Type B pancreatic cell (in vitro differentiated cells): ENCODE data around the gene TGM6. TPM values are rescaled to one million over a fixed set of nuclear protein-coding genes. Genes with fewer than 3 reads are reported as not detected.

Experiments
- DNase-seq: peaks from one replicate; pipeline ENCODE4 v3.0.0; 2021; ENCODE audit warnings: mixed read lengths; ENCODE audit not compliant: unreplicated experiment; ENCODE audit errors: extremely low spot score
- H3K27ac Mint-ChIP-seq: 2 replicates; pipeline ENCODE4 v1.8.0; 2021; ENCODE audit warnings: mild to moderate bottlenecking, mixed read lengths
- H3K27me3 Mint-ChIP-seq: 2 replicates; pipeline ENCODE4 v1.8.0; 2021; ENCODE audit warnings: mixed read lengths
- H3K36me3 Mint-ChIP-seq: 2 replicates; pipeline ENCODE4 v1.8.0; 2021; ENCODE audit warnings: mixed read lengths
- H3K4me1 Mint-ChIP-seq: one replicate; pipeline ENCODE4 v1.8.0; 2021; ENCODE audit warnings: mixed read lengths; ENCODE audit not compliant: unreplicated experiment
- H3K4me3 Mint-ChIP-seq: 2 replicates; pipeline ENCODE4 v1.8.0; 2021; ENCODE audit warnings: mild to moderate bottlenecking, mixed read lengths
- H3K9me3 Mint-ChIP-seq: 2 replicates; pipeline ENCODE4 v1.8.0; 2021; ENCODE audit warnings: mixed read lengths
- total RNA-seq: library from RNA; stranded (reverse); gene quantifications from 2 replicates; pipeline ENCODE4 v1.2.1, GENCODE V29; 2021; ENCODE audit warnings: low replicate concordance
- TF ChIP-seq, protein P1 (sequence below): fragments of 200-600 bp; sonication (generic); conservative IDR thresholded peaks from 2 replicates; pipeline ENCODE4 v1.5.0; 2021; ENCODE audit warnings: antibody characterized with exemption, mild to moderate bottlenecking

The TGM6 gene
- total RNA-seq, 1 donor from 2014 or later = not detected

- no peaks in the 10 kb centered on the region for H3K9me3 Mint-ChIP-seq
- no peaks in the 10 kb centered on the region for H3K4me1 Mint-ChIP-seq
- H3K36me3 Mint-ChIP-seq = no peaks in the 10 kb centered on the region
- TF ChIP-seq, protein P1, sequence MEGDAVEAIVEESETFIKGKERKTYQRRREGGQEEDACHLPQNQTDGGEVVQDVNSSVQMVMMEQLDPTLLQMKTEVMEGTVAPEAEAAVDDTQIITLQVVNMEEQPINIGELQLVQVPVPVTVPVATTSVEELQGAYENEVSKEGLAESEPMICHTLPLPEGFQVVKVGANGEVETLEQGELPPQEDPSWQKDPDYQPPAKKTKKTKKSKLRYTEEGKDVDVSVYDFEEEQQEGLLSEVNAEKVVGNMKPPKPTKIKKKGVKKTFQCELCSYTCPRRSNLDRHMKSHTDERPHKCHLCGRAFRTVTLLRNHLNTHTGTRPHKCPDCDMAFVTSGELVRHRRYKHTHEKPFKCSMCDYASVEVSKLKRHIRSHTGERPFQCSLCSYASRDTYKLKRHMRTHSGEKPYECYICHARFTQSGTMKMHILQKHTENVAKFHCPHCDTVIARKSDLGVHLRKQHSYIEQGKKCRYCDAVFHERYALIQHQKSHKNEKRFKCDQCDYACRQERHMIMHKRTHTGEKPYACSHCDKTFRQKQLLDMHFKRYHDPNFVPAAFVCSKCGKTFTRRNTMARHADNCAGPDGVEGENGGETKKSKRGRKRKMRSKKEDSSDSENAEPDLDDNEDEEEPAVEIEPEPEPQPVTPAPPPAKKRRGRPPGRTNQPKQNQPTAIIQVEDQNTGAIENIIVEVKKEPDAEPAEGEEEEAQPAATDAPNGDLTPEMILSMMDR = no peak
- no peak overlapping the region for H3K4me3 Mint-ChIP-seq
- DNase-seq = no peak
- H3K27me3 Mint-ChIP-seq = peaks cover 3% of the 10 kb centered on the region
- H3K27ac Mint-ChIP-seq = no peak overlapping the region
Measured at GRCh38 chr20:2363187-2363586, 17.5 kb upstream of the TGM6 start.

DNA sequence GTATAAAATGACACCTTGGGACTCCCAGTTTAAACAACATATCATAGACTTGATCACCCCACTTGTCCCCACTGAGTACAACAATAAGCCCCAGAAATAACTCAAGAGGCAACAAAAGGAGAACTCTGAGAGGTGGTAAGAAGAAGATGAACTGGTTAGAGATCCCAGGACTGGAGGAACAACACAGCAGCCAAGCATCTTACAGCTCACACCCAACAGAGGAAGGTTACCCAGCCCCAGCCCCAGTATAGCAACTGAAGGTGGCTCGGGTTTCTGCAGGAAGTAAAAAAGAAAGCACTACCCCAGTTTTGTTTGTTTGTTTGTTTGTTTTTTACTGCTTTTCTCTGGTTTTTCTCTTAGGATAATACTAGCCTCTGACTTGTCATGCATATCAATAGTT is 17.1 kb upstream of the TGM6 start:
- Mint-ChIP-seq H3K36me3 (no peaks in the 10 kb centered on the region), H3K4me3 (no peak overlapping the region), H3K27ac (no peak overlapping the region), H3K9me3 (no peaks in the 10 kb centered on the region), H3K4me1 (no peaks in the 10 kb centered on the region), H3K27me3 (peaks cover 3% of the 10 kb centered on the region)
- no peak for DNase-seq
- TF ChIP-seq, protein P1 = no peak

GRCh38 chr20:2364044-2364443 is 16.7 kb upstream of the TGM6 start:
- DNase-seq = no peak
- TF ChIP-seq, protein P1 = no peak
- Mint-ChIP-seq H3K36me3 (no peaks in the 10 kb centered on the region), H3K4me3 (no peak overlapping the region), H3K9me3 (no peaks in the 10 kb centered on the region), H3K27me3 (peaks cover 3% of the 10 kb centered on the region), H3K4me1 (no peaks in the 10 kb centered on the region), H3K27ac (no peak overlapping the region)

DNA sequence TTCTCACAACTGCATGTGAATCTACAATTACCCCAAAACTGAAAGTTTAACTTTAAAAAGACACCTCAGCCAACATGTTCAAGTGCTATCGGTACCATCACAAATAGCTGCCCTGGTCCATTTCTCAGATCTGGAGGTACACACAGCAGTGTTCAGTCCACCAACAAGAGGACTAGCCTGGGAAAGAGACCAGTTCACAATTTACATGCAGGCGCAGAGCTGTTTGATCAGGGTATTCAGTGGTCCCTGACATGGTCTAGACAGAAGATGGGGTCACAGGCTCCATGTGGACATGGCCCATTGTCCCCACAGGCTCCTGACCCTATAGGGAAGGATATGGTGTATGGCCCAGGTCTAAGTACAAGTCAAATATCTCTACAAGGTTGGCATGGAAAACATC is 15.6 kb upstream of the TGM6 start:
- Mint-ChIP-seq H3K27ac (no peak overlapping the region), H3K36me3 (no peaks in the 10 kb centered on the region), H3K4me3 (no peak overlapping the region), H3K9me3 (no peaks in the 10 kb centered on the region), H3K4me1 (no peaks in the 10 kb centered on the region), H3K27me3 (peaks cover 3% of the 10 kb centered on the region)
- TF ChIP-seq, protein P1 = no peak
- DNase-seq = no peak

- TF ChIP-seq, protein P1 = no peak
- Mint-ChIP-seq H3K4me3 (no peak overlapping the region), H3K27me3 (peaks cover 6% of the 10 kb centered on the region), H3K27ac (no peak overlapping the region), H3K4me1 (no peaks in the 10 kb centered on the region), H3K9me3 (no peaks in the 10 kb centered on the region), H3K36me3 (no peaks in the 10 kb centered on the region)
- no peak for DNase-seq
Measured at GRCh38 chr20:2365666-2366065, 15.0 kb upstream of the TGM6 start.

GRCh38 chr20:2368621-2369020 is 12.1 kb upstream of the TGM6 start:
- no peak for DNase-seq
- Mint-ChIP-seq H3K9me3 (no peaks in the 10 kb centered on the region), H3K4me3 (no peak overlapping the region), H3K27ac (no peak overlapping the region), H3K36me3 (no peaks in the 10 kb centered on the region), H3K4me1 (no peaks in the 10 kb centered on the region), H3K27me3 (peaks cover 10% of the 10 kb centered on the region)
- TF ChIP-seq, protein P1 = no peak
